HG02588 (cell line): ENCODE measurements around the gene SYT1.
"Not testable (repeated sequence)": the region's sequence is repeated elsewhere in the genome, so short reads cannot be mapped to it uniquely, and the experiment has no call there.

Experiments used
- ATAC-seq: cut with Tn5 transposase; IDR thresholded peaks from one replicate; pipeline ENCODE4 v1.9.1; 2021; ENCODE audit warnings: mild to moderate bottlenecking, moderate library complexity; ENCODE audit not compliant: unreplicated experiment

The SYT1 gene

DNA sequence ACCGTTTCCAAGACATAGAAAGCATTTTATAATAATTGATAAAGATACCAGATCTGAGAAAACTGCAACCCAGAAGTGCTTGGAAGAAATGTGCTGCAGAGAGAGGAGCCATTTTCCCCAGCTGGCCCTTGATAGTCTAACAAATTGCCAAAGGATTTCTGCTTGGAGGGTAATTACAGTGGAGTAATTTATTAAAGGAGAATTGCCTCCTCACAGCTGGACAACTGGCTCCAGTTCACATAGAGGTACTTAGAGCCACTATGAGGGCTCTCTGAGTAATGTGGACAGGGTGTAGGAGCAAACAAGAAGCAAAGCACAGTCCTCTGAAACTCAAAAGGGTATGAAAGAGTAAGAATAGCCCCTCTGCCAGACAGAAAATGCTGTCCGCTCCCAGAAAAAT is 335.6 kb downstream of the SYT1 start:
- no peak for ATAC-seq

DNA sequence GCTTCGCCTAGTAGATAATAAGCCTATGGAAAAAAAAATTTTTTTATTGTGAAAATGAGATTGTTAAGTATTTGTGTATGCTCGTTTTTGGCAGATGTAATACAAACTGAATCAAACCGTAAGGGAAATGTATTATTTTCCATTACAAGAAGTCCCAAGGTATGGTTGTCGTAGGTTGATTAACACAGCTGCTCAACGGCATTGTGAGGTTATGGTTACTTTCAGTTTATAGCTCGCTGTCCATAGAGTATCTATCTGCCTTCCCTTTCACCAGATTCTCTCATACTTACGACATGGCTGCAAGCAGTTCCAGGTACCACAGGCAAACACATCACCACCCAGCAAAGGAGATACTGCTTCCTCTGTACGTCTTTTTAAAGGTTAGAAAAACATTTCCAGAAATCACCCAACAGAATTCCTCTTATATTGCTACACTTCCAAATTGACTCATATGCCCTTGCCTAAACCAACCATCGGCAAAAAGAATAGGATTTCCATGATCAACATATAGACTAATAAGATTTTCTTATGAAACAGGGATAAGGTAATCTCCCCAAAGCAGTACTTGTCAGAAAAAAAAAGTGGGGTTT is 338.6 kb downstream of the SYT1 start:
- no peak for ATAC-seq

DNA sequence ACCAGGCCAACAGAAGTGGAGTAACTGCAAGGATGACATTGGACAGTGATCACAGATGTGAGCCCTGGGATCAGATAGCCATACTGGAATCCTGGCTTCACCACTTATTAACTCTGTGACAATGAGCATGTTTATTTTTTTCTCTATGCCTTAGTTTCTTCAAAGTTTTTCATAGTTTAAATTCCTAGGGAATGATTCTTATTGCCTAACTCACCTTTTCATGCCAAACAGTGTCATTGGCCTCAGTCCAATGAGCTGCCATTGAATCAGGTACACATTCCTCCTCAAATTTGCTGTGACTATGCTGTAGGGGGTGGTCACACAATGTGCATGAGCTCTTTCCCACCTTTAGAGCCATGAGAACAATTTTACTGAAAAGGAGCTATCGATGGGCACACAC is 342.3 kb downstream of the SYT1 start:
- no peak for ATAC-seq

GRCh38 chr12:79210403-79210802 is 345.8 kb downstream of the SYT1 start:
- ATAC-seq: not testable (repeated sequence)

- ATAC-seq: no peak
These were observed 352.7 kb downstream of the SYT1 start for GRCh38 chr12:79217306-79217705.

DNA sequence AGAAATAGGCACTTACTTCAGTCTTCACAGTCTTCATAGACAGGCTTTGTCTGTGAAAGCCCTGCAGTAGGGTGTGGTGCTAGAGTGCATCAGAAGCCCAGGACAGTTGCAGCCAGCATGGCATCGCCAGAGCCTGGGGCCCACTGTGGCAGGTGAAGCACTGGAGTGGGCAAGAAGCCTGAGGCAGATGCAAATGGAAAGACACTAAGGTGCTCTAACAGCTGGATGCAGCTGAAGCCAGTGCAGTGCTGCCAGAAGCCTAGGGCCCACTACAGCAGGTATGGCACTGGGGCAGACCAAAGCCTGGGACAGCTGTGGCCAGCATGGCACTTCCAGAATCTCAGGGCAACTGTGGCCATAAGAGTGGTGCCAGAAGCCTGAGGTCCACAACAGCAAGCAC is 358.6 kb downstream of the SYT1 start:
- ATAC-seq: no peak

DNA sequence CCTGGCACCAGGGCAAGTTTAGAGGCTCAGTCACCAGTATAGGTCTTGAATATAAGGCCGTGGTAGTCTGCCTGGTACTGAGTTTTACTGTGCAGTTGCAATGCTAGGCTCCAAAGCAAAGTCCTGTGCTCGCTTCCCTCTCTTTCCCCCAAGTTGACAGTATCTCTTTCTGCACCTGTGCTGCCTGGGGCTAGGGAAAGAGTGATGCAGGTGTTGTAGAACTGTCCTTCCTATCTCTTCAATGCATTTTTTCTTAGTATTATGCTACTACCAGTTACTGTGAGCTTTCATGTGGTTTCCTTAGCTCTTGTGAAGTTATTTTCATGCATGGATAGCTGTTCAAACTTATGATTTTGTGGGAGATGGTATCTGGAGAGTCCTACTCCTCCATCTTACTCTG is 359.2 kb downstream of the SYT1 start:
- no peak for ATAC-seq

GRCh38 chr12:79227091-79227490 is 362.5 kb downstream of the SYT1 start:
- no peak for ATAC-seq

- no peak for ATAC-seq
These were observed 363.1 kb downstream of the SYT1 start for GRCh38 chr12:79227646-79228045.

DNA sequence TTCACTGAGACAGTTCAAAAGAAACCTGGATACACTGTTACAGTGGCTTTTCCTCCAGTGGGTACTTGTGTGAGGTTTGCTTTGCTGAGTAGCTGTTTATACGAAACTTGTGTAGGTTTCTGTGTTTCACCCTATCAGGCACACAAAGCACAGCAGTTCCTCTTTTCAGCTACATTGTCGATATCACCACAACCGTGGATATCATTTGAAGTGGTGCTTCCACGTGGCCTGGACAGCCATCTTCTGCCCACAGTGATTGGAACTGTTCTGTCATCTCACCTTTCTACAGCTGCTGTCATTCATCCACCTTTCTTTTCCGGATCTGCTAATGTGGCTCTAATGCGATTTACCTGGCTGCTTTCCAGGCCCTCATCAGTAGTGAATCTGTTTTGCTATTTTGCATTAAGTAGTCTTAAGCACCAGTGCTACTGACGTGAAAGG is 368.8 kb downstream of the SYT1 start:
- ATAC-seq: no peak

DNA sequence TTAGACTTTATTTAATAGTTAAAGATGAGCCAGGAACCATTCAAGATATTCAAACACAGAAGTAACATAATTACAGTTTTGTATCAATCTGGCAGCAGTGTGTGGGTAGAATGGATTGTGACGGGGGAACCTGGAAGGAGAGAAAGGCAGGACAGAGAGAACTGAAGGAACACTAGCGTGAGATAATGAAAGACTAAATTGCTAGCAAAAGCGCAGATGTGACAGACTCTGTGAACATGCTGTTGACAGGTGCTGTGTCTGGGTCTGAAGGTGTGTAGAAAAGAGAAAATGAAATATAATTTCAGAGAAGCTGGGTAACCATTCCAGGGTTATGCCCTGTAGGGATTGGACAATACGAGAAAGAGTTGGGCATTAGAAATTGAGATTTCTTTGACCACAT is 372.3 kb downstream of the SYT1 start:
- ATAC-seq: no peak

- ATAC-seq: no peak
These were observed 373.7 kb downstream of the SYT1 start for GRCh38 chr12:79238246-79238645.

DNA sequence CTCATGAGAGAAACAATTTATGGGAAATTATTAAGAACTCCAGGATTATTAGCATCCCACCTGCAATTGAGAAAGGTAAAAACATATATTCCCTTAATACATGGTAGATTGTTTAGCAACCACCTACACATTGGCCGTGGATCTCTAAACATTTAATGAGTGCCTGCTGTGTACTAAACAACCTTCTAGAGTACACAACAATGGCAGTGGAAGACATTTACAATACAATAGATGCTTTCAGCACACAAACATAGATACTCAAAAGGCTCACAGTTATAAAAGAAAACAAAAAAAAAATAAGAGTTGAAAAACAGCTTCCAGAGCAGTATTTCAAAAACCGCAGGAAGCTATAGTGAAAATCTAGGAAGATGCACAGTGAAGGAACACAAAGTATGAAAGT is 382.9 kb downstream of the SYT1 start:
- no peak for ATAC-seq

- no peak for ATAC-seq
These were observed 385.6 kb downstream of the SYT1 start for GRCh38 chr12:79250186-79250585.

GRCh38 chr12:79250960-79251755 is 386.6 kb downstream of the SYT1 start:
- ATAC-seq: no peak

DNA sequence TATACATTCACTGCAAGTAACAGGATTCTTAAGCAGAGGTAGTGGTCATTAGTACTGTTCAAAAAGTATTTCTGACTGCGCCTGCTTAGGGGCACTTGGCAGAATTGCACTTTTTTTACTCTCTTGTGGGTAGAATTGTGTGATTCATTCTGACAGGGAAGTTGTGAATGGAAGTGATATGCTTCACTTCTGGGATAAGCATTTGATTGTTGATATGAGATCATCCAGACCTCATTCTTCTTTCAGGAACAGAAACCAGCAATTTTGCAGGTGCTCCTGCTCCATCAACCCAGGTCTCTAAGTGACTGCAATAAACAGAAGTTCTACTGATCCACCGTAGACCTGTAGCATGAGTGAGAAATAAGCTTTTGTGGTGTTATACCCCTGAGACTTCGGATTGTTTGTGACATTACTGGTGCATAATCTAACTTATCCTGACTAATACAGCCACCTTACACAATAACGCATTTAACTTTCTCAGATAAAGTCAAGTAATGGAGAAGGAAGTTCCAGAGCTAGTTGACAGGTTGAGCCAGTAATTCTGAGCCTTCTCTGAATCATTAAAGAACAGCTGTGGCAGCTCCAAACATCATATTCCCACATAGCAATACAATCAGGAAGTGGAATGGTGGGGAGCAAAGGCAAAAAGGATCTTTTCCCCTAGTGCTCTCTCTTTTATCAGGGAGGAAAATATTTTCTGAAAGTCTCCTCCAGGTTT is 387.9 kb downstream of the SYT1 start:
- no peak for ATAC-seq

DNA sequence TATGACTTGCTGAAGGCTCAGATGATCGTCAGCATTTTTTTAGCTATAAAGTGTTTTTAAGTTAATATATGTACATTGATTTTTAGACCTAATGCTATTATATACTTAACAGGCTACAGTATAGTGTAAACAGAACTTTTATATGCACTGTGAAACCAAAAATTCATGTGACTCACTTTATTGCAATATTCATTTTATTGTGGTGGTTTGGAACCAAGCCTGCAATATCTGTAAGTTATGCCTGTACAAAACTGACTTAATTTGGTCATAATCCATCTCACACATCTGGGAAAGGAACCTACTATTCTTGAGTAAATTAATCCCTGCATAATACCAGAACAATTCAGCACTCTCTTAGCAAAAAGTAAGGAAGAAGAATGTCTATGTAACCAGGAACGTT is 390.7 kb downstream of the SYT1 start:
- no peak for ATAC-seq

GRCh38 chr12:79260923-79261322 is 396.3 kb downstream of the SYT1 start:
- ATAC-seq: no peak

DNA sequence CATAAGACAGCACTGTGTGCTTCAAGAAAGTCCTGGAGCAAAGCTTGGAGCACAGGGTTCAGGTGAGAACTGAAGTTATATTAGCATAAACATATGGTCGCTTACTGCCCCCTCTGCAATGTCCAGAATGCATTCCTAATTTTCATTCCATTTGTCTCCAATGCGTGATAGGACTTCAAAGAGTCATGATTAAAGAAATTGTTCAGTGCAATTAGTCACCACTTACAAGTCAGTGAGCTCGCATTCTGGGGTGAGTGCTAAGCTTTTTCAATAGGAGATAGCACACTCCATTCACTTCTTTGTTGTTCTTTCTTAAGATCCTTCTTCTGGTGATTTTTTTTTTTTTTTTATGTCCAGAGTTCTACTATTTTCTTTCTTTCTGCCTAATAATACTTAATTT is 398.4 kb downstream of the SYT1 start:
- no peak for ATAC-seq

GRCh38 chr12:79266343-79267144 is 402.0 kb downstream of the SYT1 start:
- ATAC-seq: no peak

DNA sequence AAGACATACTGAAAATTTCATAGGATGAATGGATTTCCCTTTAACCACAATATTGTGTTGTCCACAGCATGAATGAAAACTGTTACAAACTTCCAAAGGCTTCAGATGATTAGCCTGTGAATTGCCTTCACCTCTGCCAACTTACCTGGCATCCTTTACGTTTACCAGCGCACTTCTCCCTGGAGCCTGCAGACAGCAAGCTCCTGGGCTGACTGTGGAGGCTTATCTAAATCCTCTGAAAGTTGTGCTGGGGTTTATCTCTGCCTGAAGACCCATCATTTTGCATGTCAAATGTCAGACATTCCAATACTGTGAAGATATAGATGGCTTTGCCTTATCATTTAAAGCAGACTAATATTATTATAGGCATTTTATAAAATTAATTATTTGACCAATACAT is 403.0 kb downstream of the SYT1 start:
- ATAC-seq: no peak
